ENCODE data around the gene SDHAF3.
"Not testable (repeated sequence)": the region's sequence is repeated elsewhere in the genome, so short reads cannot be mapped to it uniquely, and the experiment has no call there.

Gene SDHAF3

GRCh38 chr7:97117372-97118188 is at the start of gene SDHAF3:
TSS of gene SDHAF3 (plus strand) at chr7:97117698. CDS start at chr7:97117724, 26 bp downstream.
- DNase-seq, result peak; percentile 99

- not testable (repeated sequence) for DNase-seq
These were observed 45.5 kb upstream of the SDHAF3 start for GRCh38 chr7:97072025-97072424.

- no peak for DNase-seq
These were observed 41.6 kb upstream of the SDHAF3 start for GRCh38 chr7:97075928-97076327.

GRCh38 chr7:97078023-97078969 is 39.2 kb upstream of the SDHAF3 start:
- DNase-seq, result no peak

- no peak for DNase-seq
These were observed 38.2 kb upstream of the SDHAF3 start for GRCh38 chr7:97079300-97079699.

DNA sequence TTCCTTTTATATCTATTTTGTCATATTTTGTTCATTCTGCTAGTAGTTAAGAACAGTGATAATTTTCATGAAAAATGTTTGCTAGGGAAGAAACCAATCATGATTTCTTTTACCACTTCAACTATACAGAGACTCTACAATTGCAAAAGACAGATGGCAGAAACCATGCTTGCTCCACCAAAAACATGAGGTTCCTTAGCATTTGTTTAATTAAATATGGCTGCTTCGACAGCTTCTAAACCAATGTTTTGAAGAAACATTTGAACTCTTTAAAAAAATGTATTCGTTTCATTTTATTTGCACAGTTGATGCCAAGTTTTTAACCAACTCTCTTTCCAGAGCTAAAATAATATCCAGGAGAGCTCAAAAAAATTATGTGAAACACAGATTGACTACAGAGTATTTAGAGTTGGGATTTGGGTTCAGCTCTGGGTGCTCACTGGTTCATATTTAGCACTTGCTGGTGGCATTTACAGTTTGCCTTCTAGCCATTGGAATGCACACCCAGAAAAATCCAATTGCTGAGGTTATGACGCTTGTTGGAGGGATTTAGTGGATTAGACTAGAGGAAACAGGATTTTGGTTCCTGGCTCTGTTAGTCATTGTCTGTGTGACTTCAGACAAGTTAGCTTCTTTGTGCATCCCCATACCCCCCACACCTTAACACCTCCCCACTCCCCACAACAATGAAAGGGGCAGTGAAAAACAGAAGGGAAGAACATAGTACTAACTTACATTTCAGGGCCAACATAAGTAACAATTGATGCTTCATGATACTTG is 35.8 kb upstream of the SDHAF3 start:
- DNase-seq, result no peak

- no peak for DNase-seq
These were observed 29.1 kb upstream of the SDHAF3 start for GRCh38 chr7:97088364-97088763.

GRCh38 chr7:97089771-97090170 is 27.7 kb upstream of the SDHAF3 start:
- no peak for DNase-seq

DNA sequence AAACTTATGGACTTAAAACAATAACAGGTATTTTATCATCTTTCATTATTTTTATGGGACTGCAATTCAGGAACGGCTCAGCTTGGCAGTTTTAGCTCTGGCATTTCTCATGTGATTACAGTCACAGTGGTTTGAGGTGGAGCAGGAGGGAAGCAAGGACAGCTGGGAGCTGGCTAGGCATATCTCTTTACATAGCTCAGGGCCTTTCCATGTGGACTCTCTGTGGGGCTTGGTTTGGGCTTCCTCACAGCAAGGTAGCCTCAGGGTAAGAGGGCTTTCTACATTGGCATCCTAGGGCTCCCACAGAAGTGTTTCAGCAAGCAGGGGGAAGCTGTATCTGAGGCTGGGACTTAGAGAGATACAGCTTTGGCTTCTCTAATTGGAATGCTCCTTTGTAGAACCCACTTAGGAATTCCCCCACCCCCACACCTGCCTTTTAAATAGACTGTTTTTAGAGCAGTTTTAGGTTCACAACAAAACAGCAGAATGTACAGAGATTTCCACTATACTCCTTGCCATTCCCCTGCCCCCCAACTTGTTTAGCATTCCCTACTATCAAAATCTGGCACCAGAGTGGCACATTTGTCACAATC is 26.6 kb upstream of the SDHAF3 start:
- DNase-seq, result no peak

DNA sequence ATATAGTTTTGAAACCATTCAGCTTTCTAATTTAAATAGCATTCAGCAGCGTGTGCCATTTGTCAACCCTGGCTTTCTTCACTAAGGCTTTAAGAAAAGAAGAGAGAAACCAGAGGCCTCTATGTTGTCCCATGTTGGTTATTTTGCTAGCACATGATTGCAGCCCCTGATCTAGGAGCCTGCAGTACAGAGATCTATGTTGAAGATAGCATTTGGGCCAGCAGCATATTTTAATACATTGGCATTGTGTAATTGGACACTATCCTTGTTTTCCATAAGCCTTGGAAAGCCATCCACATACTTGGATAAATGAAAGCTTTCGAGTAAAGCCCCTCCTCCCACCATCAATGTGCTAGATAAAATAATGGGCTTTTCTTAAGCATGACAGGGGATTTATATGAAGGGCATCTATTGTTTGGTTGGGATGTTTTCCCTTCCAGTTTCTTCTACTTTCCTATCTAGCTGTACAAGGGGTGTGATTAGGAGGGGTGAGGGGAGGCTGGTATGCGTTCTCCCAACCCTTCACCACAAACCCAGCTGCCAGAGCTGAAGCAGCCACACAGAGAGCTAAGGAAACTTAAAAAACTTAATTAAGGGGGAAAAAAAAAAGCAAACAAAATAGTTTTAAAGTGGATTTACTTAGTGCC is 23.1 kb upstream of the SDHAF3 start:
- no peak for DNase-seq

GRCh38 chr7:97096037-97096436 is 21.5 kb upstream of the SDHAF3 start:
- DNase-seq, result no peak

GRCh38 chr7:97096661-97097060 is 20.8 kb upstream of the SDHAF3 start:
- DNase-seq, result no peak

- peak; percentile 87 for DNase-seq
These were observed 12.7 kb upstream of the SDHAF3 start for GRCh38 chr7:97104719-97105238.

GRCh38 chr7:97107192-97107800 is 10.2 kb upstream of the SDHAF3 start:
- DNase-seq, result no peak

DNA sequence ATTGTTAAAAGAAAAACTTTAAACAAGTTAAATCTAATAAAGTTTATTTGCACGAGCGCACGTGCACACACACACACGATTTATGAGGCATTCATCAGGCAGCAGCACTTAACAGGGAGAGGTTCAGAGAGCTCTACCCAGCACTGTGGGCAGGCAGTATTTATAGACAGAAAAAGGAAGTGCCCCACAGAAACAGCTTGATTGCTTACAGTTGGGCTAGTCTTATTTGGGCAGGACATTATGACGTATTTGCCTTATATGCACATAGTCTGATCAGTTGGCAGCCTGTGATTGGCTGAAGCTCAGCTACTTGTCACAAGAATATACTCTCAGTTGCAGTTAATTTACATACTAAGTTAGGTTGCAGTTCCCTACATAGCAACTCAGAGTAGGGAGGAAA is 1.2 kb upstream of the SDHAF3 start:
- DNase-seq, result no peak

GRCh38 chr7:97117035-97117371 is 495 bp upstream of the SDHAF3 start:
- no peak for DNase-seq

- no peak for DNase-seq
These were observed 914 bp downstream of the SDHAF3 start for GRCh38 chr7:97118306-97118917.

GRCh38 chr7:97119747-97120146 is 2.2 kb downstream of the SDHAF3 start:
- no peak for DNase-seq

DNA sequence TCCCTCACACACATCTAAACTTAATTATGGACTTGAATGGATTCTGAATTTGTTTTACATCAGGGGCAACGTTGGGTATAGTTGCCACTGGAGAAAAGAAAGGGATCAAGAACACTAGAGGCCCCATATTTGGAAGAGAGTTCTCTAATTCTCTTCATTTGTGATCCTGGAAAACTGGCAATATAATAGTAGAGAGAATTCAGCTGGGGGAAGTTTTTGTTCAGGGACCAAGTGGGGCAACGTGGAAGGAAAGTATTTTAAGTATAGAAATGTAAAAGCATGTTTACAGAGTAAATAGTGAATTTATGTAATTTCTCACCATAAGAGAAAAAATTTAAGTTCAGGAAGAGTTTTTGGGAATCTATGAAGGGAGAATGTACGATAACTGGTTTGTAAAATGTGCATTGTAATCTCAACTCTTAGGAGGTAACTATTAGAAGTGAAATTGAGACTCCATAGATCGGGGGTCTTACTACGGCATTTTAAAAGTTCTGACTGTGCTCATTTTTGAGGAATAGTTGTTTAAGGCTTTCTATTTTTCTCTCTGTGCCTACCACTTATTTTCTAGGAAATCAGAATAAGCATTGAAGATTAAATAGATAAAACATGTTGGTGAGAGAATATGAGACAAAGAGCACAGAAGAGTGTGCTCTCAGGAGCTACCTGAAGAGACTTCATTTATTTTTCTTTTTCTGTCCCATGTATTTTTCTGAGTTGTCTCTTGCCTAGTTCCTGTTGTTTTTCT is 3.4 kb downstream of the SDHAF3 start:
- no peak for DNase-seq

- not testable (repeated sequence) for DNase-seq
These were observed 5.6 kb downstream of the SDHAF3 start for GRCh38 chr7:97123115-97123514.
